ENCODE measurements around the gene FMN1. TPM values are rescaled to one million over a fixed set of nuclear protein-coding genes. Genes with fewer than 3 reads are reported as not detected.

The FMN1 gene
- polyA plus RNA-seq, 1 donor from 2014 or later = 0.40 TPM

DNA sequence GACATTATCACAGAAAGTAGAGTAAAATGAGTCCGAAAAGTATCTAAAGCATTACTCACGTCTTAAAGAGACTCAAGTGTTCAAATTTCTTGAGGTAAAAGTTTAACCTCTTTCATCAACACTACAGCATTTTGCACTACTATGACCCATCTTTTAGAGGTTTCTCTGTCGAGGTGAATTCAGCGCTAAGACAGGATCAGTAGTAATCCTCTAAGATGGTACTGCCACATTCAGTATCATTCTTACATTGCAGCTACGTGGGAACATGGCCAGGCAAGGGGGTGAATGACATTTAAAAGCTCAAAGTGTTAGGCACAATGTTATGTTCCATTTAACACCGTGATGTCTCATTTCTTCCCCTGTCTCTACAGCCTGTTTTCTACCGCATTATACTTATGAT is 210.8 kb downstream of the FMN1 start:
- H3K4me2 ChIP-seq (ENCODE audit: low read length) = no peak overlapping the region

GRCh38 chr15:32982001-32982400 is 212.5 kb downstream of the FMN1 start:
- Histone ChIP-seq H3K9ac (ENCODE audit: low read length) (no peak overlapping the region), H3K4me3 (ENCODE audit: low read length) (no peak overlapping the region), H3K79me2 (replicated peaks; ENCODE audit: insufficient read depth, low read length) (no peaks in the 10 kb centered on the region), H2AFZ (ENCODE audit: low read depth, low read length) (no peak overlapping the region), H3K36me3 (ENCODE audit: insufficient read depth, low read length) (no peaks in the 10 kb centered on the region), H4K20me1 (ENCODE audit: insufficient read depth) (no peaks in the 10 kb centered on the region), H3K9me3 (ENCODE audit: low read length) (no peaks in the 10 kb centered on the region), H3K9me2 (ENCODE audit: insufficient read depth, low read length) (no peaks in the 10 kb centered on the region), H3K4me2 (ENCODE audit: low read length) (no peak overlapping the region), H3F3A (ENCODE audit: insufficient read depth, low read length, poor library complexity, severe bottlenecking) (no peaks in the 10 kb centered on the region), H3K27me3 (ENCODE audit: insufficient read depth, low read depth, low read length) (no peaks in the 10 kb centered on the region), H3K27ac (ENCODE audit: low read length) (no peak overlapping the region)
- no peak for TF ChIP-seq POLR2AphosphoS5 (IDR thresholded peaks at IDR 0.05)
- TF ChIP-seq, protein P1, sequence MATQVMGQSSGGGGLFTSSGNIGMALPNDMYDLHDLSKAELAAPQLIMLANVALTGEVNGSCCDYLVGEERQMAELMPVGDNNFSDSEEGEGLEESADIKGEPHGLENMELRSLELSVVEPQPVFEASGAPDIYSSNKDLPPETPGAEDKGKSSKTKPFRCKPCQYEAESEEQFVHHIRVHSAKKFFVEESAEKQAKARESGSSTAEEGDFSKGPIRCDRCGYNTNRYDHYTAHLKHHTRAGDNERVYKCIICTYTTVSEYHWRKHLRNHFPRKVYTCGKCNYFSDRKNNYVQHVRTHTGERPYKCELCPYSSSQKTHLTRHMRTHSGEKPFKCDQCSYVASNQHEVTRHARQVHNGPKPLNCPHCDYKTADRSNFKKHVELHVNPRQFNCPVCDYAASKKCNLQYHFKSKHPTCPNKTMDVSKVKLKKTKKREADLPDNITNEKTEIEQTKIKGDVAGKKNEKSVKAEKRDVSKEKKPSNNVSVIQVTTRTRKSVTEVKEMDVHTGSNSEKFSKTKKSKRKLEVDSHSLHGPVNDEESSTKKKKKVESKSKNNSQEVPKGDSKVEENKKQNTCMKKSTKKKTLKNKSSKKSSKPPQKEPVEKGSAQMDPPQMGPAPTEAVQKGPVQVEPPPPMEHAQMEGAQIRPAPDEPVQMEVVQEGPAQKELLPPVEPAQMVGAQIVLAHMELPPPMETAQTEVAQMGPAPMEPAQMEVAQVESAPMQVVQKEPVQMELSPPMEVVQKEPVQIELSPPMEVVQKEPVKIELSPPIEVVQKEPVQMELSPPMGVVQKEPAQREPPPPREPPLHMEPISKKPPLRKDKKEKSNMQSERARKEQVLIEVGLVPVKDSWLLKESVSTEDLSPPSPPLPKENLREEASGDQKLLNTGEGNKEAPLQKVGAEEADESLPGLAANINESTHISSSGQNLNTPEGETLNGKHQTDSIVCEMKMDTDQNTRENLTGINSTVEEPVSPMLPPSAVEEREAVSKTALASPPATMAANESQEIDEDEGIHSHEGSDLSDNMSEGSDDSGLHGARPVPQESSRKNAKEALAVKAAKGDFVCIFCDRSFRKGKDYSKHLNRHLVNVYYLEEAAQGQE (IDR thresholded peaks at IDR 0.05; ENCODE audit: borderline replicate concordance) = no peak
- no peak for TF ChIP-seq MXI1 (conservative IDR thresholded peaks at IDR 0.05; ENCODE audit: poor library complexity, severe bottlenecking)
- TF ChIP-seq, protein P2, sequence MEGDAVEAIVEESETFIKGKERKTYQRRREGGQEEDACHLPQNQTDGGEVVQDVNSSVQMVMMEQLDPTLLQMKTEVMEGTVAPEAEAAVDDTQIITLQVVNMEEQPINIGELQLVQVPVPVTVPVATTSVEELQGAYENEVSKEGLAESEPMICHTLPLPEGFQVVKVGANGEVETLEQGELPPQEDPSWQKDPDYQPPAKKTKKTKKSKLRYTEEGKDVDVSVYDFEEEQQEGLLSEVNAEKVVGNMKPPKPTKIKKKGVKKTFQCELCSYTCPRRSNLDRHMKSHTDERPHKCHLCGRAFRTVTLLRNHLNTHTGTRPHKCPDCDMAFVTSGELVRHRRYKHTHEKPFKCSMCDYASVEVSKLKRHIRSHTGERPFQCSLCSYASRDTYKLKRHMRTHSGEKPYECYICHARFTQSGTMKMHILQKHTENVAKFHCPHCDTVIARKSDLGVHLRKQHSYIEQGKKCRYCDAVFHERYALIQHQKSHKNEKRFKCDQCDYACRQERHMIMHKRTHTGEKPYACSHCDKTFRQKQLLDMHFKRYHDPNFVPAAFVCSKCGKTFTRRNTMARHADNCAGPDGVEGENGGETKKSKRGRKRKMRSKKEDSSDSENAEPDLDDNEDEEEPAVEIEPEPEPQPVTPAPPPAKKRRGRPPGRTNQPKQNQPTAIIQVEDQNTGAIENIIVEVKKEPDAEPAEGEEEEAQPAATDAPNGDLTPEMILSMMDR (IDR thresholded peaks at IDR 0.05; ENCODE audit: poor library complexity, severe bottlenecking) = no peak
- no peak for TF ChIP-seq TAF1 (IDR thresholded peaks at IDR 0.05; ENCODE audit: low read depth)
- no peak for TF ChIP-seq EZH2 (IDR thresholded peaks at IDR 0.05; ENCODE audit: borderline replicate concordance, insufficient read depth, low read length, poor library complexity, severe bottlenecking)
- no peak for TF ChIP-seq RAD21 (conservative IDR thresholded peaks at IDR 0.05)
- no peak for TF ChIP-seq EP300 (conservative IDR thresholded peaks at IDR 0.05; ENCODE audit: poor library complexity, severe bottlenecking)
- no peak for TF ChIP-seq SMC3 (conservative IDR thresholded peaks at IDR 0.05; ENCODE audit: poor library complexity)

More for the DNA sequence above, 210.8 kb downstream of the FMN1 start:
- Histone ChIP-seq H3K9ac (ENCODE audit: low read length) (no peak overlapping the region), H4K20me1 (ENCODE audit: insufficient read depth) (no peaks in the 10 kb centered on the region), H3K9me3 (ENCODE audit: low read length) (no peaks in the 10 kb centered on the region), H3F3A (ENCODE audit: insufficient read depth, low read length, poor library complexity, severe bottlenecking) (no peaks in the 10 kb centered on the region), H3K27ac (ENCODE audit: low read length) (no peak overlapping the region), H3K4me3 (ENCODE audit: low read length) (no peak overlapping the region), H3K79me2 (replicated peaks; ENCODE audit: insufficient read depth, low read length) (no peaks in the 10 kb centered on the region), H2AFZ (ENCODE audit: low read depth, low read length) (no peak overlapping the region), H3K36me3 (ENCODE audit: insufficient read depth, low read length) (no peaks in the 10 kb centered on the region), H3K9me2 (ENCODE audit: insufficient read depth, low read length) (no peaks in the 10 kb centered on the region), H3K27me3 (ENCODE audit: insufficient read depth, low read depth, low read length) (no peaks in the 10 kb centered on the region)
- TF ChIP-seq, protein P2 (IDR thresholded peaks at IDR 0.05; ENCODE audit: poor library complexity, severe bottlenecking) = no peak
- no peak for TF ChIP-seq SMC3 (conservative IDR thresholded peaks at IDR 0.05; ENCODE audit: poor library complexity)
- TF ChIP-seq TAF1 (IDR thresholded peaks at IDR 0.05; ENCODE audit: low read depth) = no peak
- no peak for TF ChIP-seq EZH2 (IDR thresholded peaks at IDR 0.05; ENCODE audit: borderline replicate concordance, insufficient read depth, low read length, poor library complexity, severe bottlenecking)
- TF ChIP-seq RAD21 (conservative IDR thresholded peaks at IDR 0.05) = no peak
- TF ChIP-seq POLR2AphosphoS5 (IDR thresholded peaks at IDR 0.05) = no peak
- TF ChIP-seq, protein P1 (IDR thresholded peaks at IDR 0.05; ENCODE audit: borderline replicate concordance) = no peak
